Measurements from ENCODE around the gene TMEM74B. TPM values are rescaled to one million over a fixed set of nuclear protein-coding genes. Genes with fewer than 3 reads are reported as not detected.
A peak's percentile ranks its signal among the peaks of the same experiment; 100 is the strongest.

TMEM74B gene
- total and polyA plus RNA-seq, 9 of the 15 experiments (the other 6 are each of a cell fraction or from before 2014, with no cell fraction given), result 0.24 to 19.0 (median 7.5) TPM

GRCh38 chr20:1204576-1204975, 19.8 kb upstream of the TMEM74B start:
- H4K20me1 ChIP-seq (replicated peaks; ENCODE audit: control insufficient read depth, insufficient read depth, low read length), result no peaks in the 10 kb centered on the region
- no peak overlapping the region for H3K4me2 ChIP-seq (ENCODE audit: insufficient read depth, low read length)
- intact Hi-C loops (cut with micrococcal nuclease), result no loop called here
- FAIRE-seq, result no peak
- H3K79me2 ChIP-seq (ENCODE audit: control insufficient read depth, insufficient read depth, low read length), result no peaks in the 10 kb centered on the region
- no peaks in the 10 kb centered on the region for H3K36me3 ChIP-seq (ENCODE audit: control insufficient read depth, insufficient read depth, low read length)
- no peak overlapping the region for H3K27ac ChIP-seq (ENCODE audit: extremely low read depth, low read depth, low read length)
- no peak overlapping the region for H3K4me3 ChIP-seq
- no peak overlapping the region for H2AFZ ChIP-seq (ENCODE audit: low read depth, low read length)
- POLR2A ChIA-PET, result interaction anchor here (0.6 kb wide), 1 partner anchor 8 kb away, joined by 3 read pairs; no protein-coding TSS in a partner anchor
- H3K9ac ChIP-seq (ENCODE audit: insufficient read depth in 1 of 2, low read depth in 2 of 2, low read length in 2 of 2), result no peak overlapping the region
- CTCF ChIA-PET (ENCODE audit: low intra/inter-chr PET ratio), result no interaction called here
- no peak for DNase-seq (ENCODE audit: extremely low read depth in 1 of 4, low spot score in 3 of 4)
- no peaks in the 10 kb centered on the region for H3K9me1 ChIP-seq (ENCODE audit: control insufficient read depth, insufficient read depth, low read length)
- no TSS peak for BruUV-seq (replicated peaks)
- H3K4me1 ChIP-seq (replicated peaks in 1 of 2; ENCODE audit: control insufficient read depth in 2 of 2, insufficient read depth in 2 of 2, low read length in 2 of 2), result peaks cover 4 to 5% of the 10 kb centered on the region in 2 experiments; a peak in 3 of 5 replicates
- H3K9me3 ChIP-seq (replicated peaks; ENCODE audit: control insufficient read depth, insufficient read depth, low read depth, low read length), result no peaks in the 10 kb centered on the region
- no peak for ATAC-seq
- in situ Hi-C loops (cut with MboI), result no loop called here
- no peaks in the 10 kb centered on the region for H3K27me3 ChIP-seq (ENCODE audit: control insufficient read depth in 2 of 2, insufficient read depth in 2 of 2, low read length in 2 of 2)
- TF ChIP-seq RFX1 (IDR thresholded peaks at IDR 0.05) (peak; percentile 62), TFAP4 (CRISPR knock-in tag; IDR thresholded peaks at IDR 0.05; ENCODE audit: borderline replicate concordance) (peak; percentile 52; the same call in 1 of the 2 replicates)
- TF ChIP-seq, protein P1, sequence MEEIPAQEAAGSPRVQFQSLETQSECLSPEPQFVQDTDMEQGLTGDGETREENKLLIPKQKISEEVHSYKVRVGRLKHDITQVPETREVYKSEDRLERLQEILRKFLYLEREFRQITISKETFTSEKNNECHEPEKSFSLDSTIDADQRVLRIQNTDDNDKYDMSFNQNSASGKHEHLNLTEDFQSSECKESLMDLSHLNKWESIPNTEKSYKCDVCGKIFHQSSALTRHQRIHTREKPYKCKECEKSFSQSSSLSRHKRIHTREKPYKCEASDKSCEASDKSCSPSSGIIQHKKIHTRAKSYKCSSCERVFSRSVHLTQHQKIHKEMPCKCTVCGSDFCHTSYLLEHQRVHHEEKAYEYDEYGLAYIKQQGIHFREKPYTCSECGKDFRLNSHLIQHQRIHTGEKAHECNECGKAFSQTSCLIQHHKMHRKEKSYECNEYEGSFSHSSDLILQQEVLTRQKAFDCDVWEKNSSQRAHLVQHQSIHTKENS (CRISPR knock-in tag; IDR thresholded peaks at IDR 0.05), result no peak
- WGBS (ENCODE audit: insufficient coverage, low coverage, missing lambda C conversion rate), result 100% methylated on average over 1 of the region's 2 CpGs

Measured in K562 (cell line).